Measurements from ENCODE around the gene TPR.

TPR gene

GRCh38 chr1:186283374-186283773 is 91.7 kb downstream of the TPR start:
- DNase-seq: no peak

- no peak for DNase-seq
Measured at GRCh38 chr1:186282466-186282865, 92.6 kb downstream of the TPR start.

GRCh38 chr1:186275822-186276221 is 99.2 kb downstream of the TPR start:
- DNase-seq: no peak

GRCh38 chr1:186272486-186272885 is 102.6 kb downstream of the TPR start:
- no peak for DNase-seq

- DNase-seq: no peak
Measured at GRCh38 chr1:186271032-186271431, 104.0 kb downstream of the TPR start.
